HepG2 (cell line): ENCODE measurements around the gene BAHCC1. TPM values are rescaled to one million over a fixed set of nuclear protein-coding genes. Genes with fewer than 3 reads are reported as not detected.

ENCODE experiments used
- ATAC-seq: fragments of 200-7000 bp; cut with Tn5 transposase; 3 replicates; pipeline ENCODE4 v1.9.1; 2020; ENCODE audit warnings: mild to moderate bottlenecking, moderate library complexity
- BruUV-seq: library from RNA; stranded (reverse); fragments of 400-500 nt; replicated peaks from 2 replicates; lab custom pipeline; 2021; lab: Mats Ljungman, UMichigan
- CTCF ChIA-PET: fragments of 300-600 bp; formaldehyde crosslinking; extraction: SDS; loops from one replicate; lab custom pipeline; 2021; ENCODE audit warnings: low total read pairs, inconsistent platforms, low intra/inter-chr PET ratio; lab: Yijun Ruan, JAX
- POLR2A ChIA-PET: fragments of 350-600 bp; sonication (Branson Sonifier 250); formaldehyde crosslinking; loops from one replicate; lab custom pipeline; 2020; ENCODE audit warnings: antibody characterized with exemption, inconsistent platforms; lab: Yijun Ruan, JAX
- DNase-seq: peaks from one replicate; pipeline ENCODE4 v3.0.0-alpha.2; 2015; ENCODE audit warnings: low spot score
- FAIRE-seq: peaks from 3 replicates; lab custom pipeline; 2011; peaks lifted over from hg19 to GRCh38; lab: Jason Lieb, UNC
- H2AFZ ChIP-seq: one replicate; pipeline ENCODE4 v1.6.1; 2011; ENCODE audit warnings: low read length, inconsistent platforms
- H3K27ac ChIP-seq: fragments of 300-600 bp; 3 replicates; pipeline ENCODE4 v1.8.0; 2011; ENCODE audit warnings: mixed run types, mild to moderate bottlenecking, mixed read lengths, low read length, inconsistent platforms; ENCODE audit not compliant: insufficient read depth; ENCODE audit errors: extremely low read length
- H3K27me3 ChIP-seq, 2 experiments: fragments of 200-600 bp in 1 of 2; 2 replicates in 1 of 2; 3 replicates in 1 of 2; pipeline versions ENCODE4 v1.6.0 to v1.8.0; 2011; ENCODE audit warnings: low read length in 2 of 2, mild to moderate bottlenecking in 2 of 2, moderate library complexity in 2 of 2, inconsistent platforms in 1 of 2; ENCODE audit not compliant: insufficient read depth in 2 of 2, control insufficient read depth in 1 of 2
- H3K36me3 ChIP-seq, 2 experiments: fragments of 200-600 bp in 1 of 2; replicated peaks in 1 of 2; 2 replicates in 1 of 2; 3 replicates in 1 of 2; pipeline versions ENCODE4 v1.5.1 to v1.8.0; 2011; ENCODE audit warnings: low read length in 2 of 2, inconsistent platforms in 1 of 2; ENCODE audit not compliant: insufficient read depth in 2 of 2, control insufficient read depth in 1 of 2
- H3K4me1 ChIP-seq: 2 replicates; pipeline ENCODE4 v1.5.1; 2012; ENCODE audit warnings: low read length, inconsistent platforms; ENCODE audit not compliant: insufficient read depth
- H3K4me2 ChIP-seq: 2 replicates; pipeline ENCODE4 v1.6.0; 2011; ENCODE audit warnings: low read depth, low read length, inconsistent platforms
- H3K4me3 ChIP-seq, 3 experiments: fragments of 200-600 bp in 1 of 3; sonication (generic), shearing (Covaris generic) in 1 of 3; replicated peaks in 1 of 3; 2 replicates each; pipeline ENCODE4 v1.5.1; 2011 to 2016; ENCODE audit warnings: low read length in 3 of 3, inconsistent platforms in 2 of 3, low read depth in 2 of 3, mild to moderate bottlenecking in 2 of 3, control low read depth in 1 of 3, mixed read lengths in 1 of 3; ENCODE audit not compliant: insufficient read depth in 1 of 3
- H3K79me2 ChIP-seq: one replicate; pipeline ENCODE4 v1.6.1; 2011; ENCODE audit warnings: low read length, inconsistent platforms; ENCODE audit not compliant: insufficient read depth
- H3K9ac ChIP-seq: 2 replicates; pipeline ENCODE4 v1.6.0; 2011; ENCODE audit warnings: mild to moderate bottlenecking, low read depth, low read length, inconsistent platforms; ENCODE audit not compliant: insufficient read depth
- H3K9me3 ChIP-seq: 2 replicates; pipeline ENCODE4 v1.5.1; 2012; ENCODE audit warnings: mild to moderate bottlenecking, low read length
- H4K20me1 ChIP-seq: 2 replicates; pipeline ENCODE4 v1.6.0; 2011; ENCODE audit warnings: inconsistent platforms, mild to moderate bottlenecking, low read length, moderate library complexity; ENCODE audit not compliant: insufficient read depth
- CBX2 ChIP-seq, 2 experiments: fragments of 200-600 bp in 1 of 2; sonication (generic); formaldehyde crosslinking in 1 of 2; IDR thresholded peaks; 2 replicates each; pipeline versions ENCODE4 v1.7.0 to v1.8.1; 2018 to 2022; ENCODE audit warnings: low read depth in 2 of 2, low read length in 1 of 2, mild to moderate bottlenecking in 1 of 2, missing genetic modification reagents in 1 of 2
- FOXA1 ChIP-seq, 2 experiments: fragments of 450-650 bp in 1 of 2; sonication (generic) in 1 of 2; formaldehyde crosslinking in 1 of 2; IDR thresholded peaks; 2 replicates each; pipeline versions ENCODE4 v1.4.0 to v1.6.1; 2016 to 2020; ENCODE audit warnings: missing genetic modification reagents in 1 of 2
- JARID2 ChIP-seq: sonication (generic); formaldehyde crosslinking; IDR thresholded peaks from 2 replicates; pipeline ENCODE4 v1.8.1; 2023; ENCODE audit warnings: missing genetic modification reagents, inconsistent platforms; ENCODE audit not compliant: insufficient replicate concordance
- MED13 ChIP-seq: sonication (generic); formaldehyde crosslinking; IDR thresholded peaks from 2 replicates; pipeline ENCODE4 v1.5.0; 2020; ENCODE audit warnings: missing genetic modification reagents
- MXD4 ChIP-seq: IDR thresholded peaks from 2 replicates; pipeline ENCODE4 v1.6.1; 2016; ENCODE audit warnings: mild to moderate bottlenecking, missing biosample characterization, missing genetic modification reagents
- NFE2L2 ChIP-seq: fragments of 150-350 bp; IDR thresholded peaks from 2 replicates; pipeline ENCODE4 v1.6.1; 2014; ENCODE audit warnings: low read length
- SAFB2 ChIP-seq: sonication (generic); formaldehyde crosslinking; IDR thresholded peaks from 2 replicates; pipeline ENCODE4 v1.5.1; 2020; ENCODE audit warnings: missing genetic modification reagents, low read depth, mild to moderate bottlenecking, borderline replicate concordance
- ZNF263 ChIP-seq: sonication (generic); formaldehyde crosslinking; IDR thresholded peaks from 2 replicates; pipeline ENCODE4 v1.4.0; 2020; ENCODE audit warnings: missing genetic modification reagents
- ZNF280B ChIP-seq: sonication (generic); formaldehyde crosslinking; IDR thresholded peaks from 2 replicates; pipeline ENCODE4 v1.5.0; 2020; ENCODE audit warnings: missing genetic modification reagents, mild to moderate bottlenecking, borderline replicate concordance
- WGBS: methylation state at CpG from one replicate; pipeline ENCODE4 v1.1.6; 2017; ENCODE audit warnings: low lambda C conversion rate; 5-methylcytosine and 5-hydroxymethylcytosine counted together
- in situ Hi-C: cut with HindIII; loops from 2 replicates; pipeline ENCODE4 v1.10.0; 2017; ENCODE audit warnings: low pct_unique_long_range_greater_than_20kb; ENCODE audit not compliant: extremely low pct_ligation_motif_present
- intact Hi-C: fragments of 100-400 bp; cut with micrococcal nuclease; formaldehyde crosslinking; loops from one replicate; pipeline ENCODE4 v1.10.0; 2022; ENCODE audit not compliant: unreplicated experiment
- polyA plus RNA-seq, 8 experiments: library from polyadenylated mRNA; depleted of rRNA in 3 of 8; stranded (reverse) in 7 of 8; unstranded in 1 of 8; fragments of >200 nt; fragmentation: Illumina TruSeq in 4 of 8; extraction: Trizol in 4 of 8; gene quantifications; 2 replicates each; pipeline versions ENCODE4 v1.2.1 to v1.2.3, GENCODE V29; 2011 to 2016; ENCODE audit warnings: low read depth in 4 of 8, missing spikeins in 1 of 8, mixed read lengths in 1 of 8; ENCODE audit not compliant: insufficient read depth in 1 of 8
- total RNA-seq, 5 experiments: library from RNA; depleted of rRNA; stranded (reverse); fragments of >200 nt; fragmentation: Illumina TruSeq; extraction: Trizol; gene quantifications; 2 replicates each; pipeline ENCODE4 v1.2.3, GENCODE V29; 2016; ENCODE audit warnings: low read depth in 1 of 5
- TF ChIP-seq, protein P1 (sequence below): sonication (generic); formaldehyde crosslinking; IDR thresholded peaks from 2 replicates; pipeline ENCODE4 v1.5.1; 2020; ENCODE audit warnings: mild to moderate bottlenecking, missing genetic modification reagents
- TF ChIP-seq, protein P2 (sequence below): sonication (generic); formaldehyde crosslinking; IDR thresholded peaks from 2 replicates; pipeline ENCODE4 v1.5.1; 2020; ENCODE audit warnings: mild to moderate bottlenecking, missing genetic modification reagents, moderate library complexity

The BAHCC1 gene
- total and polyA plus RNA-seq, 2 of the 13 experiments (the other 11 are each of a cell fraction or from before 2014, with no cell fraction given): 1.4 to 1.7 TPM

DNA sequence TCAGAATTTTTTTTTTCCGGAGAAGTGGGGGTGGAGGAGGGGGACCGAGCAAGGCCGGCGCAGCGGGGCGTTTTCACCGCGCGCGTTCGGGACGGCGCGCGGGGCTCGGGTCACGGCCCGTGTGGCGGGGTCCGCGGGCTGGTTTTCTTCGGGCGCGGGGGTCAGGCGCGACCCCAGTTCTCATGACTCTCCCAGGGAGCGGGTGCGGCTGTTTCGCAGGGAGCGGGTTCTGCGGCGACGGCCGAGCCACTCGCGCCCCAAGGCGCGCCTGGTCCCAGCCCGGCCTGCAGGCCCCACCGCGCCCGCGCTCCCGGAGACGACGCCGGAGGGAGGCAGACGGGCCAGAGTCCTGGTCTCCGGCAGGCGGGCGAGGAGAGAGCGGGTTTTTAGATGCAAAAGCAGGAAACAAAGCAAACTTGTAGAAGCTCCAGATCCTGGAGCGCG is 1.0 kb downstream of the BAHCC1 start (continued):
- TF ChIP-seq, protein P1, sequence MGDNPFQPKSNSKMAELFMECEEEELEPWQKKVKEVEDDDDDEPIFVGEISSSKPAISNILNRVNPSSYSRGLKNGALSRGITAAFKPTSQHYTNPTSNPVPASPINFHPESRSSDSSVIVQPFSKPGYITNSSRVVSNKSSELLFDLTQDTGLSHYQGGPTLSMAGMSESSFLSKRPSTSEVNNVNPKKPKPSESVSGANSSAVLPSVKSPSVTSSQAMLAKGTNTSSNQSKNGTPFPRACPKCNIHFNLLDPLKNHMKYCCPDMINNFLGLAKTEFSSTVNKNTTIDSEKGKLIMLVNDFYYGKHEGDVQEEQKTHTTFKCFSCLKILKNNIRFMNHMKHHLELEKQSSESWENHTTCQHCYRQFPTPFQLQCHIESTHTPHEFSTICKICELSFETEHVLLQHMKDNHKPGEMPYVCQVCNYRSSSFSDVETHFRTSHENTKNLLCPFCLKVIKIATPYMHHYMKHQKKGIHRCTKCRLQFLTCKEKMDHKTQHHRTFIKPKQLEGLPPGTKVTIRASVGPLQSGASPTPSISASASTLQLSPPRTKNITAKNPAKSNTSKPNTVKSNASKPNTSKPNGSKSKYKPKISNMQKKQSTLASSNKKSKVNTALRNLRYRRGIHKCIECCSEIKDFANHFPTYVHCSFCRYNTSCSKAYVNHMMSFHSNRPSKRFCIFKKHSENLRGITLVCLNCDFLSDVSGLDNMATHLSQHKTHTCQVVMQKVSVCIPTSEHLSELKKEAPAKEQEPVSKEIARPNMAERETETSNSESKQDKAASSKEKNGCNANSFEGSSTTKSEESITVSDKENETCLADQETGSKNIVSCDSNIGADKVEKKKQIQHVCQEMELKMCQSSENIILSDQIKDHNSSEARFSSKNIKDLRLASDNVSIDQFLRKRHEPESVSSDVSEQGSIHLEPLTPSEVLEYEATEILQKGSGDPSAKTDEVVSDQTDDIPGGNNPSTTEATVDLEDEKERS (CRISPR knock-in tag): no peak

DNA sequence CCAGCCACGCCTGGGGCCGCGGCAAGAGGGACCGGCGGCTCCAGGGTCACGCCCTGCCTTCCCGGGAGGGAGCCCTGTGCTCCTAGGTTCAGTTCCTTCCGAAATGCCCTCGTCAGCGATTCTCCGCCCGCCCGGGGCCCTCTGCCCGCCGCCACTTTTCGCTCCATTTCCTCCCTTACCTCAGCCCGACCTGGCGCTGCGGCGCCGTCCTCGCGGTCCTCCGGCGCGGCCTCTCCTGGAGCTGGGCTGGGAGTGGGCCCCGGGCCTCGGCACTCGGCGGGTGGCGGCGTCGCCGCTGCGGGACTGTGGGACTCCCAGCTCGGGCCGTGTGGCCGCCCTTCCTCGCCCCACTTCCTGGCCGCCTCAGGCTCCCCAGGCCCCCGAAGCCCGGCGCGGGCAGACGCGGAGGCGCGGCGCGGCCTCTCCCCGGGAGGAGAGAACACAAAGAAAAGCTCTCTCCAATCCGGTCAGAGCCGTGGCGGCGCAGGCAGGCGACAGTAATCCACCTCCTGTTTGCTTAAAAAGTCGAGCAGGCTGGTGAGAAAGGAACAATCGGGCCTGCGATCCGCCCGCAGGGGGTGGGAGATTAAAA is 1.6 kb downstream of the BAHCC1 start:
- peaks cover 12% of the 10 kb centered on the region for H4K20me1 ChIP-seq
- peak overlapping the region; percentile 92 for H3K27ac ChIP-seq
- H3K4me2 ChIP-seq: peak overlapping the region; percentile 90
- no peak overlapping the region for H2AFZ ChIP-seq
- H3K9ac ChIP-seq: peak overlapping the region; percentile 84
- peaks cover 3 to 63% of the 10 kb centered on the region in 2 experiments; a peak in 4 of 5 replicates for H3K27me3 ChIP-seq
- H3K79me2 ChIP-seq: peaks cover 28% of the 10 kb centered on the region
- intact Hi-C loops (loop anchor here (10.0 kb wide), 1 partner anchor 118 kb away; the partner anchor contains the start of gene ACTG1), in situ Hi-C loops (loop anchor here (5.0 kb wide), 1 partner anchor 90 kb away; no protein-coding TSS in a partner anchor)
- no peaks in the 10 kb centered on the region for H3K36me3 ChIP-seq
- H3K9me3 ChIP-seq: no peaks in the 10 kb centered on the region
- WGBS: under 1% methylated on average over 37 of the region's 61 CpGs
- POLR2A ChIA-PET: interaction anchor here (0.6 to 2.0 kb wide), 19 partner anchors 9 to 436 kb away, joined by 3 to 19 read pairs (median 4); partner anchors contain the start of genes ACTG1, FAAP100, MCRIP1 and SLC38A10
- TSS peak; percentile 63 for BruUV-seq
- ATAC-seq (peak; percentile 20), FAIRE-seq (no peak), DNase-seq (no peak)
- peak overlapping the region; percentile 78 to 87 (median 79) for H3K4me3 ChIP-seq
- H3K4me1 ChIP-seq: peaks cover 83% of the 10 kb centered on the region
- CTCF ChIA-PET: interaction anchor here (1.2 kb wide), 1 partner anchor 88 kb away, joined by 5 read pairs; no protein-coding TSS in a partner anchor
- TF ChIP-seq JARID2 (CRISPR knock-in tag) (peak; percentile 68), MED13 (CRISPR knock-in tag) (0 out of 2 replicates have a peak, but pooled peaks have one; percentile 50), FOXA1 (IDR thresholded peaks at IDR 0.05) (no peak), FOXA1 (CRISPR knock-in tag; IDR thresholded peaks at IDR 0.05) (0 out of 2 replicates have a peak, but pooled peaks have one; percentile 3), ZNF263 (peak; percentile 34; the same call in 1 of the 2 replicates), ZNF280B (CRISPR knock-in tag) (peak; percentile 38; the same call in 1 of the 2 replicates), MXD4 (CRISPR knock-in tag) (0 out of 2 replicates have a peak, but pooled peaks have one; percentile 8), NFE2L2 (no peak), CBX2 (IDR thresholded peaks at IDR 0.05; ENCODE audit: low read depth, low read length) (peak; percentile 89; the same call in 1 of the 2 replicates), CBX2 (CRISPR knock-in tag; IDR thresholded peaks at IDR 0.05; ENCODE audit: low read depth) (no peak; the same call in 1 of the 2 replicates), SAFB2 (no peak)
- TF ChIP-seq, protein P2, sequence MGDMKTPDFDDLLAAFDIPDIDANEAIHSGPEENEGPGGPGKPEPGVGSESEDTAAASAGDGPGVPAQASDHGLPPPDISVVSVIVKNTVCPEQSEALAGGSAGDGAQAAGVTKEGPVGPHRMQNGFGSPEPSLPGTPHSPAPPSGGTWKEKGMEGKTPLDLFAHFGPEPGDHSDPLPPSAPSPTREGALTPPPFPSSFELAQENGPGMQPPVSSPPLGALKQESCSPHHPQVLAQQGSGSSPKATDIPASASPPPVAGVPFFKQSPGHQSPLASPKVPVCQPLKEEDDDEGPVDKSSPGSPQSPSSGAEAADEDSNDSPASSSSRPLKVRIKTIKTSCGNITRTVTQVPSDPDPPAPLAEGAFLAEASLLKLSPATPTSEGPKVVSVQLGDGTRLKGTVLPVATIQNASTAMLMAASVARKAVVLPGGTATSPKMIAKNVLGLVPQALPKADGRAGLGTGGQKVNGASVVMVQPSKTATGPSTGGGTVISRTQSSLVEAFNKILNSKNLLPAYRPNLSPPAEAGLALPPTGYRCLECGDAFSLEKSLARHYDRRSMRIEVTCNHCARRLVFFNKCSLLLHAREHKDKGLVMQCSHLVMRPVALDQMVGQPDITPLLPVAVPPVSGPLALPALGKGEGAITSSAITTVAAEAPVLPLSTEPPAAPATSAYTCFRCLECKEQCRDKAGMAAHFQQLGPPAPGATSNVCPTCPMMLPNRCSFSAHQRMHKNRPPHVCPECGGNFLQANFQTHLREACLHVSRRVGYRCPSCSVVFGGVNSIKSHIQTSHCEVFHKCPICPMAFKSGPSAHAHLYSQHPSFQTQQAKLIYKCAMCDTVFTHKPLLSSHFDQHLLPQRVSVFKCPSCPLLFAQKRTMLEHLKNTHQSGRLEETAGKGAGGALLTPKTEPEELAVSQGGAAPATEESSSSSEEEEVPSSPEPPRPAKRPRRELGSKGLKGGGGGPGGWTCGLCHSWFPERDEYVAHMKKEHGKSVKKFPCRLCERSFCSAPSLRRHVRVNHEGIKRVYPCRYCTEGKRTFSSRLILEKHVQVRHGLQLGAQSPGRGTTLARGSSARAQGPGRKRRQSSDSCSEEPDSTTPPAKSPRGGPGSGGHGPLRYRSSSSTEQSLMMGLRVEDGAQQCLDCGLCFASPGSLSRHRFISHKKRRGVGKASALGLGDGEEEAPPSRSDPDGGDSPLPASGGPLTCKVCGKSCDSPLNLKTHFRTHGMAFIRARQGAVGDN: peak; percentile 69
